Activated T-cell treated with anti-CD3 and anti-CD28 coated beads, Interleukin-2, amount 50 U/mL, for 4 hours (primary cell): ENCODE measurements around the gene NSMCE1. TPM values are rescaled to one million over a fixed set of nuclear protein-coding genes. Genes with fewer than 3 reads are reported as not detected.

Source experiments
- ATAC-seq, 2 donors: fragments of 200-7000 bp; cut with Tn5 transposase; one replicate each; pipeline ENCODE4 v1.10.0; 2021
- DNase-seq: peaks from one replicate; pipeline ENCODE4 v3.0.0-alpha.2; 2020
- H3K27me3 Mint-ChIP-seq: one replicate; pipeline ENCODE4 v1.8.0; 2021; ENCODE audit warnings: low read depth, mixed read lengths
- H3K36me3 Mint-ChIP-seq: one replicate; pipeline ENCODE4 v1.8.0; 2022; ENCODE audit warnings: mixed read lengths; ENCODE audit not compliant: insufficient read depth
- H3K4me1 Mint-ChIP-seq: one replicate; pipeline ENCODE4 v1.8.0; 2021; ENCODE audit warnings: low read depth, mixed read lengths
- H3K4me3 Mint-ChIP-seq: one replicate; pipeline ENCODE4 v1.8.0; 2021; ENCODE audit warnings: mild to moderate bottlenecking, moderate library complexity, mixed read lengths
- H3K9me3 Mint-ChIP-seq: one replicate; pipeline ENCODE4 v1.8.0; 2021; ENCODE audit warnings: mixed read lengths
- total RNA-seq, 3 donors: library from RNA; stranded (reverse); gene quantifications; one replicate each; pipeline ENCODE4 v1.2.1, GENCODE V29; 2021

Gene NSMCE1
- total RNA-seq, 3 donors from 2014 or later: 109 to 111 (median 111) TPM

DNA sequence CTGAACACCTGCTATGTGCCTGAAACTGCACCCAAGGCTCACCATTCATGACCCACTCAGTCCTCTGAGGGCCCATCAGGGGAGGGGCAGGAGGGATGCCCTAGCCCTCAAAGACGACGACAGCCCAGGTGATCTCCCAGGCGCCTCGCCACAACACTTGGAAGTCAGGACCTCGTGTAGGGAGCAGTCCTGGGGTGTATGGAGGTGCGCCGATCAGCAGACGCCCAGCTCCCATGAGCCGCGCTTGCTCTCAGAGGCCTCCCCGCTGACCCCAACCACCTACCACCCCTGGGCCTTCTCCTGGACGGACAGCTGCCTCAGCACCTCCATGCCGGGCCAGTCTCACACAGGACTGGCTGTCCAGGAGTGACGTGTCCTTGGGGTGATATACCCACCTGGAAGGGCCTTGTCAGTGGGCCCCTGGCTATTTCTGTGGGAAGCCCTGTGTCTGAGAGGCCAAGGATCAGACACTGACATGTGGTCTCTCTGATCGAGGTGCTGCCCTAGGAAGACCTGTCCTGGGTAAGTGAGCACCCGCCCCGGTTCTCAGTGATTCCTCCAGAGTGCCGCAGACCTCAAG lies 38.6 kb downstream of the NSMCE1 start:
- Mint-ChIP-seq H3K36me3 (peaks cover 19% of the 10 kb centered on the region), H3K4me3 (peak overlapping the region; percentile 69), H3K27me3 (no peaks in the 10 kb centered on the region), H3K4me1 (peaks cover 77% of the 10 kb centered on the region), H3K9me3 (no peaks in the 10 kb centered on the region)
- ATAC-seq: no peak
- no peak for DNase-seq

DNA sequence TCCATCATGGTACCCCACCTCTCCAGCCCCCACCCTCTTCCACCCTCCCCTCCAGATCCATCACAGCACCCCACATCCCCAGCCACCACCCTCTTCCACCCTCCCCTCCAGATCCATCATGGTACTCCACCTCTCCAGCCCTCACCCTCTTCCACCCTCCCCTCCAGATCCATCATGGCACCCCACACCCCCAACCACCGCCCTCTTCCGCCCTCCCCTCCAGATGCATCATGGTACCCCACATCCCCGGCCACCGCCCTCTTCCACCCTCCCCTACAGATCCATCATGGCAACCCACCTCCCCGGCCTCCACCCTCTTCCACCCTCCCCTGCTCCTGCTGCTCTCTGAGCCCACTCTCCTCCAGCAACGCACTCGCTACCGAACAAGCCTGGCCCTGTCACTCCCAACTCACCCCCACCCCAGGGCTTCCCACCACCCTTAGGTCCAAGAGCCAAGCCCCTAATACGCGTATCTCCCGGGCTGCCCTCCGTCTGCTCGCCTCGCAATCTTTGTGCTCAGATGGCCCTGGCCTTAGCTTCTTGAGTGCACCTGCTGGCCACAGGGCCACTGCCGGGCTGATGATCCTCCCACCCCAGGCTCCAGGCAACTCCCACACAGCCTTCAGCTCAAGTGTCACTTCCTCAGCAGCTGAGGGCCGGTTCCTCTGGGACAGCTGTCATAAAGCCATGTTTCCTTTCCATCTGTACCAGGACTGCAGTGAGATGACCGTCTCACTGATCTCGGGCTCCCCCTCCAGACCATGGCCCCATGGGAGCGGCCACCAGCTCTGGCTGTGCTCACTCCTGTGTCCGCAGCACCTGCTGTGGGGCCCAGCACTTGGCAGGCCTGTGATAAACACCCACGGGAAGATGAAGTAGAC lies 39.7 kb downstream of the NSMCE1 start:
- no peak for ATAC-seq
- peaks cover 19% of the 10 kb centered on the region for H3K36me3 Mint-ChIP-seq
- H3K4me3 Mint-ChIP-seq: no peak overlapping the region
- DNase-seq: no peak
- peaks cover 66% of the 10 kb centered on the region for H3K4me1 Mint-ChIP-seq
- no peaks in the 10 kb centered on the region for H3K9me3 Mint-ChIP-seq
- no peaks in the 10 kb centered on the region for H3K27me3 Mint-ChIP-seq

DNA sequence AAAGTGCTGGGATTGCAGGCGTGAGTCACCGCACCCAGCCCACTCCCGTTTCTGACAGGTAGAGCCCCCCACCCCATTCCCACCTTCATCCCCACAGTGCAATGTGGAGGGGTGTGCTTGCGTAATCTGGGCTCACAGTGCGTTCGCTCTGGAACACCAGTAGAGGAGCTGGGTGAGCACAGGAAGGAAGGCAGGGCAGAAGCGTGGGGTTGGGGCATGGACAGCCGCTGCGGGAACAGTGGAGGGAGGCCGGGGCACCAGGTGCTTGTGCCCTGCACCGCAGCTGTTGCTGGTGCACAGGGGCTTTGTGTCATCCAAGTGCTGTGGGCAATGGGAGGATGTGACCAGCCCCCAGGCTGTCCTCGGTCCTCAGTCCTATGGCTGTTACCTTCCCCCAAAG lies 40.5 kb downstream of the NSMCE1 start:
- Mint-ChIP-seq H3K9me3 (no peaks in the 10 kb centered on the region), H3K4me3 (no peak overlapping the region), H3K36me3 (peaks cover 16% of the 10 kb centered on the region), H3K27me3 (no peaks in the 10 kb centered on the region), H3K4me1 (peaks cover 58% of the 10 kb centered on the region)
- no peak for ATAC-seq
- no peak for DNase-seq

DNA sequence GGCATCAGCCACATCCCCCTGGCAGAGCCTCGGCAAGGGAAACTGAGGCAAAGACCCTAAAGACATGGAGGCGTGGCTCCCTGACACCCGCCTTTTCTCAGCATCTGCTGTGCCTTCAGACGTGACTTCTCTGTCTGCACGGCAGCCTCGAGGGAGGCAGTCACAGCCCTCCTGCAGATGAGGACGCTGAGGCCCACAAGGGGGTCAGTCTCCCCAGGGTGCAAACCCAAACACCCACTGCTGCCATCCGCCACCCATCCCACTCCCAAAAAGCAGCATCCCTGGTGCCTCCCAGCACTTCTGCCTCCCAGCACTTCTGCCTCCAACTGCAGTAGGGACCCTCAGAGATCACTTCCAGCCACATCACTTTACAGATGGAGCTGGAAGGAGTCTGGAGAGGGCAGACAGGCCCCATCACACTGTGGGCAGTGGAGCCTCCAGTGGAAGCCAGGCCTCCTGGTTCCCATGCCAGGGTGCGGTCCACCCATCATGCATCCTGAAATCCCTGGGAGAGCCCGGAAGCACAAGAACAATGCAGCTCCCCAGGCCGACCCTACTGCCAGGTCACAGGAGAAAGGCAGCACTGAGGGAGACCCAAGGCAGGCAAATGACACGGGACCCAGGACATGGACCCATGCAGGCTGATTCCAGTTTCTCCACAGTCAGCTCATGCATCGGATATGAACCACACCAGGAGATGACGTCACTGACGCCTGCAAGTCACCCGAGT lies 41.4 kb downstream of the NSMCE1 start:
- DNase-seq (no peak), ATAC-seq (no peak)
- Mint-ChIP-seq H3K36me3 (peaks cover 13% of the 10 kb centered on the region), H3K27me3 (no peaks in the 10 kb centered on the region), H3K9me3 (no peaks in the 10 kb centered on the region), H3K4me3 (no peak overlapping the region), H3K4me1 (peaks cover 49% of the 10 kb centered on the region)

DNA sequence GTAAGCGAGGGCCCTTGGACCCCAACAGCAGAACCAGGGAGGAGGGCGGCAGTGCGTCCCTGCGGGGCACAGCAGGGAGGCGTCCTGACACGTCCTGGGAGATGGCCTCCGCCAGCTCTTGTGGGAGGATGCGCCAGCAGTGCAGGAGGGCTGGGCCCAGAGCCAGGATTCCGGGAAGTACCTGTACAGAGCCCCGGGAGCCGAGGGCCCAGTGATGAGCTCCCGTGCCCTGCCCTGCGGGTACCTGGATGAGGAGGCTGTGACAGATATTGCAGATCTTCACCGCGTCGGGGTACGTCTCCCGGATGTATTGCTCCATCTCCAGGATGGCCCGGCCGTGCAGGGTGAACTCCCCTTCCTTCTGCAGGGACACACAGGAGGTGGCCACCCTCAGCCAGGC lies 42.1 kb downstream of the NSMCE1 start:
- Mint-ChIP-seq H3K27me3 (no peaks in the 10 kb centered on the region), H3K4me1 (peaks cover 44% of the 10 kb centered on the region), H3K36me3 (peaks cover 13% of the 10 kb centered on the region), H3K4me3 (no peak overlapping the region), H3K9me3 (no peaks in the 10 kb centered on the region)
- DNase-seq (no peak), ATAC-seq (no peak)

- no peak overlapping the region for H3K4me3 Mint-ChIP-seq
- H3K36me3 Mint-ChIP-seq: peaks cover 11% of the 10 kb centered on the region
- DNase-seq (no peak), ATAC-seq (no peak)
- H3K9me3 Mint-ChIP-seq: no peaks in the 10 kb centered on the region
- H3K27me3 Mint-ChIP-seq: no peaks in the 10 kb centered on the region
- H3K4me1 Mint-ChIP-seq: peaks cover 36% of the 10 kb centered on the region
Measured at GRCh38 chr16:27225536-27226360, 42.8 kb downstream of the NSMCE1 start.

DNA sequence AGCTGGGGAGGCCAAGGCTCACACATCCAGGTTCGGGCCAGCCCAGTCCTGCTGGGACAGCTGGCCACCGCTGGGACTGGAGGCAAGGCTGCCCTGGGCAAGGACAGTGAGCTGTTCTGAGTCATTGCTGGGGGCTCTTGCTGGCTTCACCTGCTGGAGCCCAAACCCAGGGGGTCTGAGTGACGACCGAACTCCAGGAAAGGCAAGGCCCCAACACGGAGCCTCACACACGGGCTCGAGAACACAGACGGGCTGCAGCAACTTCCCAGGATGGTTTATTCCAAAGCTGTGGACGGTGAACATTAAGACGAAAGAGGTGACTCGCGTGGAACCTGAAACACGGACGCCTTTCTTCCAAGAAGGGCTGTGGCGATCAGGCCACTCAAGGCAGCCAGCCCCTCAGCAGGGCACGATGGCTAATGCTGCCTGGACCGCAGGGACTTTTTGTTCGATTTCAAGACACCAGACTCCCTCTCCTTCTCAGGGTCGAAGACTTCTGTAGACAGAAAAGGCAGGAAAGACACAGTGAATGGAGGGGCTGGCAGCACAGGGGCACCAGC lies 43.8 kb downstream of the NSMCE1 start:
- ATAC-seq (no peak), DNase-seq (no peak)
- Mint-ChIP-seq H3K27me3 (no peaks in the 10 kb centered on the region), H3K4me3 (no peak overlapping the region), H3K9me3 (no peaks in the 10 kb centered on the region), H3K4me1 (peaks cover 29% of the 10 kb centered on the region), H3K36me3 (peaks cover 9% of the 10 kb centered on the region)

- H3K4me3 Mint-ChIP-seq: no peak overlapping the region
- H3K36me3 Mint-ChIP-seq: peaks cover 9% of the 10 kb centered on the region
- H3K27me3 Mint-ChIP-seq: no peaks in the 10 kb centered on the region
- ATAC-seq (no peak), DNase-seq (no peak)
- no peaks in the 10 kb centered on the region for H3K9me3 Mint-ChIP-seq
- peaks cover 24% of the 10 kb centered on the region for H3K4me1 Mint-ChIP-seq
Measured at GRCh38 chr16:27224271-27224737, 44.3 kb downstream of the NSMCE1 start.

DNA sequence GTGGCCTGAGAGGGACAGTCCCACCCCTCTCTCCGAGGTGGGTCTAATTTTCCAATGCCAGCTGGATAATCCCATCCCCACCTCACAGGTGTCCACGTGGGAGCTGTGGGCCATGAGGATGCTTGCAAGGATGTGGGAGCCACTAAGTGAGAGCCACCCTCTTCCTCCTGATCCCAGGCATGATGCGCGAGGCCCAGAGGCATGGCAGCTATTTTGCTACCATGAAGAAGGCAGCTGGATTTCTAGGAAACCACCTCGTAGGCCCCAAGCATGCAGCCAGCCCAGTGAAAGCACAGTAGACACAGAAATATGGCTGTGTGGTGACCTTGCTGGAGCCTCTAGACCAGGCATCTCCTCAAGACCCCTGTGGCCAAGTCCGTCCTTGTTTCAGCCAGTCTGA lies 44.9 kb downstream of the NSMCE1 start:
- Mint-ChIP-seq H3K4me3 (no peak overlapping the region), H3K4me1 (peaks cover 20% of the 10 kb centered on the region), H3K9me3 (no peaks in the 10 kb centered on the region), H3K27me3 (no peaks in the 10 kb centered on the region), H3K36me3 (peaks cover 9% of the 10 kb centered on the region)
- ATAC-seq (no peak), DNase-seq (no peak)

DNA sequence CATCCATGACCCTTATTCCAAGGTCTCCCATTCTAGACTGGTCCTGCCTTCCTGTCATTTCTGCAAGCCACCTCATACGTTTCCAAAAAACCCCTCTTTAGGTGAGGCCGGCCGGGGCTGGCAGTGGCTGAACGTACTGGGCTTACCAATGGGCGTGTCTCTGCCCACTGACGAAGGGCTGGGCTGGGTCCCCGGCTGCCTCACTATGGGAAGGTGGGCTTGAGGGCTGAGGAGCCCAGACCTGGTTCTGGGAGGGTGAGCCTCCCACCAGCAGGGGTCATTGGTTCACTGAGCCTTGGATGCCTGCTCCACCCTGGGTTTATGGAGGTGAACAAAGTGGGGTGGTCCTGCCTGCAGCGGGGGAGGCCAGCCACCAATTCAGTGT lies 45.4 kb downstream of the NSMCE1 start:
- H3K4me1 Mint-ChIP-seq: peaks cover 20% of the 10 kb centered on the region
- no peaks in the 10 kb centered on the region for H3K9me3 Mint-ChIP-seq
- H3K36me3 Mint-ChIP-seq: peaks cover 9% of the 10 kb centered on the region
- H3K27me3 Mint-ChIP-seq: no peaks in the 10 kb centered on the region
- no peak for ATAC-seq
- no peak overlapping the region for H3K4me3 Mint-ChIP-seq
- no peak for DNase-seq

DNA sequence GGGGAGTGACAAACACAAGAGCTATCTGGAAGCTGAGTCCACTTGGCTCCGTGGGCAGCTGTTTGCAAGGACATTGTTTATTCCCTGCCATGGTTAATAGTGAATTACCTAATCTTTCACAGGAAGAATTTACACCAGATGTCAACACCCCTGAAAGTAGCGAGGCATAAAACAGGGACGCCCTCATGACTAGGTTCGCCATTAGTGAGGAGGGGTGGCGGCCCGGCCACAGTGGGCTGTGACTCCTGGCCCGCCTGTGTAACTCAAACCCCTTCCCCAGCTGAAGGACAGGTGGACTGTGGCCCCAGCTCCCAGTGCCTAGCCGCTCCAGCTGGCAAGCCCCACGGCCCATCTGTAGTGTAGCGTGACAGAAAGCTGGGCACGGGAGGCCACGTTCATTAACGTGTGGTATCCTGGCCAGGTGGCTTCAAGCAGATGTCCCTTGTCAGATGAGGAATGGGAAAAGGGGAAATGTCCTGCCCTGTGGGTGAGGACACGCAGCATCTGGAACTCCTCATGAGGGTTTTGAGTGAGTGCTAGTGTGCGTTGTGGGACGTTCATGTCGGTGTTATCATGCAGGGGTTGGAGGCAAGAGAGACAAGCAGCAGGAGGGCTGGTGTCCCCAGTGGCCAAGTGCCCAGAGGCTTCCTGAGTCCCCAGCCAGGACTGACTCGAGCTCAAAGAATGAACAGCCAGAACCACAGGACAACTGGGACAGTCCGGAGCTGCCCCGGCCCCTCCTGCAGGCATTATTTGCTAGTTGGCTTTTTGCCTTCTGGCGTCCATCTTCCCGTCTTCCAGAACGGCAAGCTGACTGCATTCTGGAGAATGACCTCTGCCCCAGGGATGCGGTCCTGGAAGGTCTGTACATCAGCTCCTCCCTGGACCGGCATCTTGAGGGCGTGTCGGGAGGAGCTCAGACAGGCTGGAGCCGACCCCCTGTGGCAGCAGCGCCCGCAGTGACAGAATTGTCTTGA lies 46.0 kb downstream of the NSMCE1 start:
- H3K36me3 Mint-ChIP-seq: peaks cover 9% of the 10 kb centered on the region
- no peaks in the 10 kb centered on the region for H3K27me3 Mint-ChIP-seq
- peaks cover 20% of the 10 kb centered on the region for H3K4me1 Mint-ChIP-seq
- ATAC-seq: no peak
- no peak overlapping the region for H3K4me3 Mint-ChIP-seq
- no peaks in the 10 kb centered on the region for H3K9me3 Mint-ChIP-seq
- no peak for DNase-seq

GRCh38 chr16:27221576-27222248 lies 46.9 kb downstream of the NSMCE1 start:
- Mint-ChIP-seq H3K36me3 (peaks cover 9% of the 10 kb centered on the region), H3K4me1 (peaks cover 12% of the 10 kb centered on the region), H3K9me3 (no peaks in the 10 kb centered on the region), H3K4me3 (no peak overlapping the region), H3K27me3 (no peaks in the 10 kb centered on the region)
- no peak for ATAC-seq
- no peak for DNase-seq
